ENCODE results near the gene PEAK1. TPM values are rescaled to one million over a fixed set of nuclear protein-coding genes. Genes with fewer than 3 reads are reported as not detected.

The PEAK1 gene
- total RNA-seq, 1 experiment from 2014 or later, result 21.2 TPM

- Histone ChIP-seq H2BK12ac (ENCODE audit: insufficient read length, low read depth, low read length) (no peak overlapping the region), H3K4me1 (ENCODE audit: insufficient read depth, low read length) (no peaks in the 10 kb centered on the region), H3T11ph (ENCODE audit: low read length) (no peak overlapping the region), H3K23me2 (ENCODE audit: insufficient read length, low read depth, low read length, poor library complexity, severe bottlenecking) (no peaks in the 10 kb centered on the region), H4K91ac (ENCODE audit: insufficient read length, low read depth, low read length) (no peak overlapping the region), H3K4ac (ENCODE audit: low read depth, low read length) (no peak overlapping the region), H3K27me3 (ENCODE audit: insufficient read depth, low read length) (no peaks in the 10 kb centered on the region), H3K14ac (ENCODE audit: insufficient read depth, low read length) (no peak overlapping the region), H4K20me1 (ENCODE audit: control insufficient read depth, insufficient read depth, insufficient read length) (no peaks in the 10 kb centered on the region), H2BK15ac (ENCODE audit: low read depth, low read length) (no peak overlapping the region), H2BK5ac (ENCODE audit: insufficient read length, low read length) (no peak overlapping the region), H2AK5ac (ENCODE audit: insufficient read length, low read length) (no peak overlapping the region), H2AFZ (ENCODE audit: low read length) (no peak overlapping the region), H3K27ac (ENCODE audit: insufficient read length, low read depth, low read length) (no peak overlapping the region), H3K4me2 (ENCODE audit: insufficient read depth, insufficient read length, low read length) (no peak overlapping the region), H3K56ac (ENCODE audit: insufficient read length, low read depth, low read length) (no peak overlapping the region), H3K18ac (ENCODE audit: insufficient read length, low read depth, low read length) (no peak overlapping the region), H3K9ac (ENCODE audit: extremely low read depth, insufficient read length, low read length) (no peak overlapping the region), H3K9me3 (ENCODE audit: control insufficient read depth, low read depth, low read length) (no peaks in the 10 kb centered on the region), H3K79me2 (ENCODE audit: insufficient read depth, low read length) (no peaks in the 10 kb centered on the region), H3K79me1 (ENCODE audit: insufficient read depth, low read depth, low read length, poor library complexity, severe bottlenecking) (no peaks in the 10 kb centered on the region), H2BK120ac (ENCODE audit: low read depth, low read length, poor library complexity, severe bottlenecking) (no peak overlapping the region), H4K8ac (replicated peaks; ENCODE audit: insufficient read length, low read depth, low read length) (no peak overlapping the region), H2BK20ac (ENCODE audit: low read depth, low read length, poor library complexity, severe bottlenecking) (no peak overlapping the region), H3K23ac (ENCODE audit: insufficient read length, low read depth, low read length) (no peak overlapping the region), H4K5ac (ENCODE audit: insufficient read length, low read depth, low read length) (no peak overlapping the region)
- H3K27me3 Mint-ChIP-seq (ENCODE audit: low read depth), result no peaks in the 10 kb centered on the region
- peaks cover 0 to 10% (median 8%) of the 10 kb centered on the region in 3 experiments; a peak in 5 of 7 replicates for H3K36me3 Mint-ChIP-seq (ENCODE audit: insufficient read depth in 1 of 3, low read depth in 3 of 3)
- 0 out of 4 replicates have a peak, but pooled peaks cover 0 to 2% of the 10 kb centered on the region in 2 experiments for H3K4me1 Mint-ChIP-seq
- no peak for DNase-seq
- no peak for TF ChIP-seq CTCF (conservative IDR thresholded peaks at IDR 0.05)
- no peak overlapping the region for H3K4me3 Mint-ChIP-seq
- no peak overlapping the region; a peak in 1 of 7 replicates for H3K27ac Mint-ChIP-seq
- WGBS (ENCODE audit: extremely low coverage, insufficient read length, low lambda C conversion rate), result no CpG with 5 or more reads among the region's 3 CpGs
- H3K9me3 Mint-ChIP-seq, result no peaks in the 10 kb centered on the region
Measured at GRCh38 chr15:77195586-77195985, 224.3 kb downstream of the PEAK1 start.

Measured in H9 (cell line).